ENCODE data around the gene KCNH1. TPM values are rescaled to one million over a fixed set of nuclear protein-coding genes. Genes with fewer than 3 reads are reported as not detected.

KCNH1 gene
- total RNA-seq, 1 experiment from 2014 or later = not detected

GRCh38 chr1:210663730-210664573 lies 470.0 kb downstream of the KCNH1 start:
- H3K27ac ChIP-seq (ENCODE audit: low read depth, low read length) = no peak overlapping the region
- no peaks in the 10 kb centered on the region for H4K20me1 ChIP-seq (ENCODE audit: insufficient read depth)
- H2AFZ ChIP-seq (ENCODE audit: low read depth, low read length, poor library complexity, severe bottlenecking) = no peak overlapping the region
- no peaks in the 10 kb centered on the region for H3K9me3 ChIP-seq (ENCODE audit: control insufficient read depth in 1 of 2, insufficient read depth in 1 of 2, low read depth in 1 of 2, low read length in 2 of 2)
- RAD21 ChIA-PET (ENCODE audit: low non-redundant PET in 1 of 2, low total read pairs in 2 of 2, uncharacterized antibody in 2 of 2, unreplicated experiment in 2 of 2) = no interaction called here
- TF ChIP-seq YY1 (IDR thresholded peaks at IDR 0.05; ENCODE audit: extremely low read depth, insufficient replicate concordance, low read depth, low read length) (no peak), ZBTB33 (IDR thresholded peaks at IDR 0.05; ENCODE audit: extremely low read depth, insufficient replicate concordance, low read length) (no peak), MAX (IDR thresholded peaks at IDR 0.05) (no peak), JUND (IDR thresholded peaks at IDR 0.05) (no peak), ELF1 (IDR thresholded peaks at IDR 0.05; ENCODE audit: borderline replicate concordance, low read depth) (no peak), ZNF274 (IDR thresholded peaks at IDR 0.05; ENCODE audit: low read depth, low read length) (no peak), POLR2AphosphoS5 (IDR thresholded peaks at IDR 0.05; ENCODE audit: low read depth, low read length) (no peak), EGR1 (IDR thresholded peaks at IDR 0.05; ENCODE audit: low read depth) (no peak), TCF7L2 (IDR thresholded peaks at IDR 0.05; ENCODE audit: borderline replicate concordance, extremely low read depth, insufficient read depth, insufficient read length) (no peak)
- DNase-seq (ENCODE audit: low read depth, low spot score) (no peak), ATAC-seq (no peak)
- no peak overlapping the region for H3K4me2 ChIP-seq (ENCODE audit: low read length)
- CTCF ChIA-PET = no interaction called here
- POLR2A ChIA-PET = no interaction called here
- intact Hi-C loops (cut with micrococcal nuclease) = no loop called here
- no peaks in the 10 kb centered on the region for H3K79me2 ChIP-seq (ENCODE audit: insufficient read depth, low read length)
- H3K36me3 ChIP-seq (ENCODE audit: control insufficient read depth in 1 of 2, insufficient read depth in 2 of 2, low read length in 2 of 2) = no peaks in the 10 kb centered on the region
- no TSS peak for BruUV-seq (replicated peaks)
- 0 out of 2 replicates have a peak, but pooled peaks cover 3% of the 10 kb centered on the region for H3K27me3 ChIP-seq (ENCODE audit: insufficient read depth, low read length)
- H3K9me2 ChIP-seq (ENCODE audit: insufficient read depth) = no peaks in the 10 kb centered on the region
- no peak overlapping the region for H3K4me3 ChIP-seq (replicated peaks in 1 of 2; ENCODE audit: low read depth in 1 of 2, low read length in 2 of 2)
- no peaks in the 10 kb centered on the region for H3K4me1 ChIP-seq (ENCODE audit: control insufficient read depth in 1 of 2, insufficient read depth in 2 of 2, low read length in 2 of 2)
- no peak overlapping the region for H3K9ac ChIP-seq (ENCODE audit: low read length)

All from HCT116 (cell line).